ENCODE data around the gene TPPP3.

TPPP3 gene

GRCh38 chr16:67399749-67400704, 6.7 kb upstream of the TPPP3 start:
- ATAC-seq, result no peak
- TF ChIP-seq TOX (CRISPR knock-in tag; IDR thresholded peaks at IDR 0.05; ENCODE audit: borderline replicate concordance) (no peak), OSR1 (CRISPR knock-in tag; IDR thresholded peaks at IDR 0.05) (no peak), ZNF565 (CRISPR knock-in tag; conservative IDR thresholded peaks at IDR 0.05; ENCODE audit: low read depth) (no peak), ZC3H10 (CRISPR knock-in tag; IDR thresholded peaks at IDR 0.05) (no peak), ZNF70 (CRISPR knock-in tag; IDR thresholded peaks at IDR 0.05) (no peak), ZFP30 (CRISPR knock-in tag; IDR thresholded peaks at IDR 0.05) (no peak), ESRRG (CRISPR knock-in tag; IDR thresholded peaks at IDR 0.05) (no peak), CSDC2 (CRISPR knock-in tag; IDR thresholded peaks at IDR 0.05) (no peak), ISL1 (CRISPR knock-in tag; IDR thresholded peaks at IDR 0.05) (no peak), SNAI2 (CRISPR knock-in tag; IDR thresholded peaks at IDR 0.05) (no peak), ZFP3 (CRISPR knock-in tag; IDR thresholded peaks at IDR 0.05) (no peak)
- TF ChIP-seq, protein P1, sequence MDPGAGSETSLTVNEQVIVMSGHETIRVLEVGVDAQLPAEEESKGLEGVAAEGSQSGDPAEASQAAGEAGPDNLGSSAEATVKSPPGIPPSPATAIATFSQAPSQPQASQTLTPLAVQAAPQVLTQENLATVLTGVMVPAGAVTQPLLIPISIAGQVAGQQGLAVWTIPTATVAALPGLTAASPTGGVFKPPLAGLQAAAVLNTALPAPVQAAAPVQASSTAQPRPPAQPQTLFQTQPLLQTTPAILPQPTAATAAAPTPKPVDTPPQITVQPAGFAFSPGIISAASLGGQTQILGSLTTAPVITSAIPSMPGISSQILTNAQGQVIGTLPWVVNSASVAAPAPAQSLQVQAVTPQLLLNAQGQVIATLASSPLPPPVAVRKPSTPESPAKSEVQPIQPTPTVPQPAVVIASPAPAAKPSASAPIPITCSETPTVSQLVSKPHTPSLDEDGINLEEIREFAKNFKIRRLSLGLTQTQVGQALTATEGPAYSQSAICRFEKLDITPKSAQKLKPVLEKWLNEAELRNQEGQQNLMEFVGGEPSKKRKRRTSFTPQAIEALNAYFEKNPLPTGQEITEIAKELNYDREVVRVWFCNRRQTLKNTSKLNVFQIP (CRISPR knock-in tag; IDR thresholded peaks at IDR 0.05; ENCODE audit: borderline replicate concordance, low read depth), result no peak
- TF ChIP-seq, protein P2, sequence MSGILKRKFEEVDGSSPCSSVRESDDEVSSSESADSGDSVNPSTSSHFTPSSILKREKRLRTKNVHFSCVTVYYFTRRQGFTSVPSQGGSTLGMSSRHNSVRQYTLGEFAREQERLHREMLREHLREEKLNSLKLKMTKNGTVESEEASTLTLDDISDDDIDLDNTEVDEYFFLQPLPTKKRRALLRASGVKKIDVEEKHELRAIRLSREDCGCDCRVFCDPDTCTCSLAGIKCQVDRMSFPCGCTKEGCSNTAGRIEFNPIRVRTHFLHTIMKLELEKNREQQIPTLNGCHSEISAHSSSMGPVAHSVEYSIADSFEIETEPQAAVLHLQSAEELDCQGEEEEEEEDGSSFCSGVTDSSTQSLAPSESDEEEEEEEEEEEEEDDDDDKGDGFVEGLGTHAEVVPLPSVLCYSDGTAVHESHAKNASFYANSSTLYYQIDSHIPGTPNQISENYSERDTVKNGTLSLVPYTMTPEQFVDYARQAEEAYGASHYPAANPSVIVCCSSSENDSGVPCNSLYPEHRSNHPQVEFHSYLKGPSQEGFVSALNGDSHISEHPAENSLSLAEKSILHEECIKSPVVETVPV (CRISPR knock-in tag; IDR thresholded peaks at IDR 0.05), result no peak

GRCh38 chr16:67399218-67399733, 6.0 kb upstream of the TPPP3 start:
- no peak for TF ChIP-seq CREB5 (CRISPR knock-in tag; IDR thresholded peaks at IDR 0.05; ENCODE audit: low read depth)
- no peak for ATAC-seq

GRCh38 chr16:67398546-67399217, 5.4 kb upstream of the TPPP3 start:
- ATAC-seq, result no peak
- TF ChIP-seq PATZ1 (CRISPR knock-in tag; IDR thresholded peaks at IDR 0.05; ENCODE audit: borderline replicate concordance), result no peak
- no peak for TF ChIP-seq CREB5 (CRISPR knock-in tag; IDR thresholded peaks at IDR 0.05; ENCODE audit: low read depth)
- no peak for TF ChIP-seq ARNTL (CRISPR knock-in tag; IDR thresholded peaks at IDR 0.05; ENCODE audit: borderline replicate concordance, low read depth)
- no peak for TF ChIP-seq OSR1 (CRISPR knock-in tag; IDR thresholded peaks at IDR 0.05)
- TF ChIP-seq BACH2 (CRISPR knock-in tag; IDR thresholded peaks at IDR 0.05; ENCODE audit: borderline replicate concordance), result no peak
- no peak for TF ChIP-seq SNAI2 (CRISPR knock-in tag; IDR thresholded peaks at IDR 0.05)
- TF ChIP-seq ZNF70 (CRISPR knock-in tag; IDR thresholded peaks at IDR 0.05), result no peak
- TF ChIP-seq, protein P2 (CRISPR knock-in tag; IDR thresholded peaks at IDR 0.05), result no peak

Measured in SK-N-SH treated with all-trans-retinoic acid at 6 μM for 48 hours (cell line).